Fibroblast of villous mesenchyme (primary cell): ENCODE data around the gene KLHL3. TPM values are rescaled to one million over a fixed set of nuclear protein-coding genes. Genes with fewer than 3 reads are reported as not detected.

Experiments used
- DNase-seq: peaks from one replicate; pipeline ENCODE4 v3.0.0-alpha.2; 2010; ENCODE audit warnings: low read depth
- H3K4me3 ChIP-seq: 2 replicates; pipeline ENCODE4 v1.5.1; 2011; ENCODE audit warnings: low read depth, mild to moderate bottlenecking, low read length
- total RNA-seq: library from RNA; depleted of rRNA; stranded (reverse); fragments of >200 nt; gene quantifications from 2 replicates; pipeline ENCODE4 v1.2.3, GENCODE V29; 2012
- TF ChIP-seq, protein P1 (sequence below): IDR thresholded peaks from 2 replicates; pipeline ENCODE4 v1.5.1; 2012; ENCODE audit warnings: low read depth, mild to moderate bottlenecking, low read length; ENCODE audit not compliant: insufficient read depth

The KLHL3 gene
- total RNA-seq, 1 donor = 3.0 TPM

DNA sequence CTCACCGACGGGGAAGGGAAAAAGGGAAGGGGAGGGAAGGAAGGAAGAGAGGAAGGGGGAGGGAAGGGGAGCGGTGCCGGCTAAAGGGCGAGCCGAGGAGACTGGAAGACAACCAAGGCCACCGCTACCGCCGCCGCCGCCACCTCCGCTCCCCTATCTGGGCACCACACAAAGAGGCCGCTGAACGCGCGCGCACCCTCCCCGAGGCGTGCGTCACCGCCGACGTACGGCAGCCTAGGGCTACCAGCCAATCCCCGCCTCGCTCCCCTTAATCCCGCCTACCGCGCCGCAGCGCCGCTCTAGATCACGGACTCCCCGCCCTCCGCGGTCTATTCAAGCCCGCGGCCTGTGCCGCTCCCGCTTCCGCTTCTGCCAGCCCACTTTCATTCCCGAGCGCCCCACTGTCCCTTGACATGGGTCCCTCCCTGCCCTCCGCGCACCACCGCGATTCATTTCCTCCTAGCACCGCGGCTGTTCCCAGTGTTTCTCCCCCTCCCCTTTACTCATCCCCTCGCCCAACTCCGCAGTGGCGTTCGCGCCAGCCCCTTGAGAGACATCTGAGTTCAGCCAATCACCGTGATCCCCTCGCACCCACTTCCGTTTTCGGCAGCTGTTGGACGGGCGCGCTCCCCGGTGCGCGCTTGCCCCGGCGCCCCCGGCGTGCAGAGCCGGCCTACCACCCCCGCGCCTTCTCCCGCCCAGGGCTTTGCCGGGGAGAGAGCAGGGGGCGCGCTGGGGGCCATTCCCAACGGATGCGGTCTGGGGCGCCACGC lies 18.5 kb upstream of the KLHL3 start, which contains the start of gene HNRNPA0:
Gene HNRNPA0, minus strand, starts transcription at position 176 of the 773 bp plus-strand sequence. CDS start 297 bp downstream, outside the sequence.
- peak; percentile 97 for DNase-seq
- peak within 1 kb of the TSS; percentile 98 for H3K4me3 ChIP-seq
- TF ChIP-seq, protein P1, sequence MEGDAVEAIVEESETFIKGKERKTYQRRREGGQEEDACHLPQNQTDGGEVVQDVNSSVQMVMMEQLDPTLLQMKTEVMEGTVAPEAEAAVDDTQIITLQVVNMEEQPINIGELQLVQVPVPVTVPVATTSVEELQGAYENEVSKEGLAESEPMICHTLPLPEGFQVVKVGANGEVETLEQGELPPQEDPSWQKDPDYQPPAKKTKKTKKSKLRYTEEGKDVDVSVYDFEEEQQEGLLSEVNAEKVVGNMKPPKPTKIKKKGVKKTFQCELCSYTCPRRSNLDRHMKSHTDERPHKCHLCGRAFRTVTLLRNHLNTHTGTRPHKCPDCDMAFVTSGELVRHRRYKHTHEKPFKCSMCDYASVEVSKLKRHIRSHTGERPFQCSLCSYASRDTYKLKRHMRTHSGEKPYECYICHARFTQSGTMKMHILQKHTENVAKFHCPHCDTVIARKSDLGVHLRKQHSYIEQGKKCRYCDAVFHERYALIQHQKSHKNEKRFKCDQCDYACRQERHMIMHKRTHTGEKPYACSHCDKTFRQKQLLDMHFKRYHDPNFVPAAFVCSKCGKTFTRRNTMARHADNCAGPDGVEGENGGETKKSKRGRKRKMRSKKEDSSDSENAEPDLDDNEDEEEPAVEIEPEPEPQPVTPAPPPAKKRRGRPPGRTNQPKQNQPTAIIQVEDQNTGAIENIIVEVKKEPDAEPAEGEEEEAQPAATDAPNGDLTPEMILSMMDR = no peak

DNA sequence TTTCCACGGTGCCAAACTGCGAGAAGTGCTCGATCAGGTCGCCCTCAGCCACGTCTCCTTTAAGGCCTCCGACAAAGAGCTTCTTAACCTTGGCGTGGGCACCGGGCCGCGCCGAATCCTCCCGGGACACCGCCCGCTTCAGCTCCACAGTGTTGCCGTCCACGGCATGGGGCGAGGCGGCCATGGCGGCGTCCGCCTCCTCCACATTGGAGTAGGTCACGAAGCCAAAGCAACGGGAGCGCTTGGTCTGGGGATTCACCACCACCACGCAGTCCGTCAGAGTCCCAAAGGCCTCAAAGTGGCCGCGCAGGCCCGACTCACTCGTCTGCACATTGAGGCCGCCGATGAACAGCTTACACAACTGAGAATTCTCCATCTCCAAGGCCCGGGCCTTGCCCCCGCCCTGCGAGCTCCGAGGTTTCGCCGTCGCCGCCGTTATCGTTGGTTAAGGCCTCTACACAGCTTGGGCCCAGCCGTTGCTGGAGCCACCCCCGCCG lies 17.9 kb upstream of the KLHL3 start:
- peak overlapping the region; percentile 98 for H3K4me3 ChIP-seq
- DNase-seq = no peak
- TF ChIP-seq, protein P1 = no peak

DNA sequence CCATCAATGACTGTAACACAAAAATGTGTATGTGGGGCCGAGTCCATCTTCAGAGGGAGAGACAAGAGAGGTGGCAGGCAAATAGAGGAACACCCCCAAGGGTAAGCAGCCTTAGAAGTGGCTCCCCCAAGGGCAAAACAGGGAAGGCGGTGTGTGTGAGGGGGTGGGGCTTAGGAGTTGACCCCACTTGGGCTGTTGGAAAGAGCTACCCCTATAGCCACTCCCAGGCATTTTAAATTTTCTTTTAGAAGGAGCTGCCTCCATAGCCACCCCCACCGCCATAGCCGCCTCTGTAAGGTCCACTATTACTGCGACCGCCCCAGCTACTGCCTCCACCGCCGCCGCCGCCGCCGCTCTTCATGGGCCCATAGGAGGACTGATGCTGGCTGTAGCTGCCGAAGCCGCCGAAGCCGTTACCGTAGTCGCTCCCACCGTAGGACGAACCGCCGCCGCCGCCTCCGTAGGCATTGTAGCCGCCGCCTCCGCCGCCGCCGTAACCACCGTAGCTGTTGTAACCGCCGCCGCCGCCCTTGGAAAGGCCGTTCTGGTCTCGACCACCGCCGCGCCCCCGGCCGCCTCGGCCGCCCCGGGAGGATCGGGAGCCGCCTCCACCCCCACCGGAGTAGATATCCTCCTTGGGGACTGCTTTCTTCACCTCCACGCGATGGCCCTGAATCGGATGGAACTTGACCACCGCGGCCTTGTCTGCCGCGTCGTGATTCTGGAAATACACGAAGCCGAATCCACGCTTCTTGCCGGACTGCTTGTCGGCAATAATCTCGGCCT lies 17.2 kb upstream of the KLHL3 start:
- TF ChIP-seq, protein P1 = no peak
- peak overlapping the region; percentile 98 for H3K4me3 ChIP-seq
- DNase-seq = peak; percentile 26

DNA sequence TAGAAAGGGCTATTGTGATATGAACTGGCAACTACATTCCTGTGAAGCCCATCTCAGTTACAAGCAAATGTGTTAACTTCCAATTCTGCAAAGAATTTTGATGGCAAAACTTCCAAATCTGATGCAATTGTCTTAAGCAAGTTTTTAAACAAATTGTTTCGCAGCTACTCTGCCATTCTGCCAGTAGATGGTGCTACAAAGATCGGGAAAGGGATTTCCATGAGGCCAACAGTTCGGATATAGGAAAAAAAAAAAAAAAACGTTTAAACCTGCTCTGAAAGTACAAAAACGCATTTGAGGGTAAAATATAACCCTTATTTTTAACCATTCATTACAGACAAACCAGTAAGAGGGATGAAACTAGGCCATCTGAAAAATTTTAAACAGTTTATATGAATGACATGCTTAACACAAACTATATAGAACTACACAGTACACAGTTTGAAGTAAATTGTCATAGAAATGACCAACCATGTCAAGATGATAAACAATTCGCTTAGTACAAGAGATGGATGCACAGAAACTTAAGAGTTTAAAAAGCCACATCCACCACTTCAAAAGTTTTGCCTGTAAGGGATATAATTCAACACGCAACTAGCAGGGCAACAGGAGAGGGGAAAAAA lies 16.1 kb upstream of the KLHL3 start:
- DNase-seq = peak; percentile 82
- TF ChIP-seq, protein P1 = peak; percentile 87
- H3K4me3 ChIP-seq = peak overlapping the region; percentile 98

DNA sequence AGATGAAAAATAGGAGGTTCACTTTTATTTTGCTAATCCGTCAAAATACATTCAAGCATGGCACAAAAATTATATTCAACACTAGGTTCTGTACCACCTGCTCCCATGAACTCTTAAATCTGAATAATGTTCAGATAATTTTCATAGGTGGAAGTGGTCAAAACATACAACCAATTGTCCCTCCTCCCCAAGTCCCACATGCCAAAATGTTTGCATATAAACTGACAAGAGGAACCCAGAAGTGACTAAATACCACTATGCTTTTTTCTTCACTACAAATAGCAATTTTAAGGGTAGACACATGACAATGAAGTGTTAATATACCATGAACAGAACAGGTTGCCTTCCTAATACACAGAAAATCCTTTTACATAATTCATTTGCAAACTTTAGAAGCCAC lies 14.5 kb upstream of the KLHL3 start:
- H3K4me3 ChIP-seq = no peak overlapping the region
- TF ChIP-seq, protein P1 = no peak
- no peak for DNase-seq

DNA sequence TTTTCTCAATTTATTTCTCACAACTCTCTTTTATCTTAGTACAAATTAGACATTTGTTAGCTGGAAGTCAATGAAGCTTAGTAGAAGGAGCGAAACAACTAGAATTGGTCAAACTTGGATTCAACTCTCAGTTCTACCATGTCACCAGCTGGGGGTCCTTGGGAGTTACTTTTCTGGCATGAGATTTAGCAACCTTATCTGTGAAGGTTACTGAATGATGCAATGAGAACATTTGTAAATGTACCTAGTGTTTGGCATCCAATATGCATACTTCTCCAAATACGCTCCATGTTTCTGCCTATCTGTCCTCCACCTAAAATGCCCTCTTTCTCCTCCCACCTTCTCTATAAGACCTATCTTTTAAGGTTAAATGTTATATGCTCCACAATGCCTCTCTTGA lies 12.0 kb upstream of the KLHL3 start:
- H3K4me3 ChIP-seq = no peak overlapping the region
- TF ChIP-seq, protein P1 = no peak
- no peak for DNase-seq
